MM.1S (cell line): ENCODE measurements around the gene FBN2.

Experiments used
- CTCF ChIP-seq: fragments of 300-600 bp; sonication (generic); IDR thresholded peaks from 2 replicates; pipeline ENCODE4 v1.5.1; 2016; ENCODE audit warnings: antibody characterized with exemption, low read length, mixed read lengths
- EZH2phosphoT487 ChIP-seq: fragments of 300-600 bp; sonication (generic); IDR thresholded peaks from 2 replicates; pipeline ENCODE4 v1.6.1; 2018; ENCODE audit warnings: antibody characterized with exemption, low read length

GRCh38 chr5:128378196-128378595 lies 159.8 kb downstream of the FBN2 start:
- TF ChIP-seq CTCF (no peak), EZH2phosphoT487 (no peak)
